Esophagus (tissue), 2 donors: ENCODE data around the gene LENG9. TPM values are rescaled to one million over a fixed set of nuclear protein-coding genes. Genes with fewer than 3 reads are reported as not detected.
"Not testable (repeated sequence)": the region's sequence is repeated elsewhere in the genome, so short reads cannot be mapped to it uniquely, and the experiment has no call there.

ENCODE experiments used
- H3K27ac ChIP-seq, 2 donors: one replicate each; pipeline ENCODE4 v1.5.1; 2013; ENCODE audit warnings: low read depth in 2 of 2, mild to moderate bottlenecking in 2 of 2, inconsistent platforms in 1 of 2, low read length in 1 of 2, moderate library complexity in 1 of 2
- H3K27me3 ChIP-seq, 2 donors: one replicate each; pipeline ENCODE4 v1.6.1; 2013; ENCODE audit warnings: low read length in 2 of 2, control low read depth in 1 of 2, mild to moderate bottlenecking in 1 of 2; ENCODE audit not compliant: insufficient read depth in 2 of 2, control insufficient read depth in 1 of 2
- H3K36me3 ChIP-seq, 2 donors: one replicate each; pipeline ENCODE4 v1.6.1; 2013; ENCODE audit warnings: low read length in 1 of 2; ENCODE audit not compliant: control insufficient read depth in 2 of 2, insufficient read depth in 2 of 2
- H3K4me1 ChIP-seq, 2 donors: one replicate each; pipeline ENCODE4 v1.6.1; 2013; ENCODE audit warnings: low read length in 1 of 2; ENCODE audit not compliant: control insufficient read depth in 2 of 2, insufficient read depth in 2 of 2
- H3K4me3 ChIP-seq, 2 donors: one replicate each; pipeline ENCODE4 v1.5.1; 2013; ENCODE audit warnings: low read length in 2 of 2, mild to moderate bottlenecking in 2 of 2, low read depth in 1 of 2, moderate library complexity in 1 of 2
- H3K9me3 ChIP-seq, 2 donors: one replicate each; pipeline ENCODE4 v1.6.1; 2013; ENCODE audit warnings: mild to moderate bottlenecking in 2 of 2, low read depth in 1 of 2, low read length in 1 of 2, moderate library complexity in 1 of 2; ENCODE audit not compliant: control insufficient read depth in 2 of 2, insufficient read depth in 1 of 2
- WGBS, 2 donors: extraction: QIAGEN DNeasy Blood & Tissue Kit; methylation state at CpG; one replicate each; pipeline ENCODE4 v1.1.7; 2013; 5-methylcytosine and 5-hydroxymethylcytosine counted together
- polyA plus RNA-seq, 2 donors: library from polyadenylated mRNA; stranded (reverse); fragments of 200-250 nt; gene quantifications; one replicate each; pipeline ENCODE4 v1.2.3, GENCODE V29; 2013
- donor health status: healthy with polysubstance abuse.
- donor health status: Bipolar disorder and iron deficiency.

Gene LENG9
- polyA plus RNA-seq, 2 donors: 4.4 to 5.8 TPM

DNA sequence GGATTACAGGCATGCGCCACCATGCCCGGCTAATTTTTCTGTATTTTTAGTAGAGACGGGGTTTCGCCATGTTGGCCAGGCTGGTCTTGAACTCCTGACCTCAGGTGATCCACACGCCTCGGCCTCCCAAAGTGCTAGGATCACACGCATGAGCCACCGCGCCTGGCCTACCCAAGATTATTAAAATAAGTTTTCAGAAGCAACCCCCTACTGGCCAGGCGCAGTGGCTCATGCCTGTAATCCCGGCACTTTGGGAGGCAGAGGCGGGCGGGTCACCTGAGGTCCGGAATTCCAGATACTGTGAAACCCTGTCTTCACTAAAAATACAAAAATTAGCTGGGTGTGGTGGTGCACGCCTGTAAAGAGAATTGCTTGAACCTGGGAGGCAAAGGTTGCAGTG is 17.2 kb downstream of the LENG9 start:
- not testable (repeated sequence) for H3K4me3 ChIP-seq, H3K27me3 ChIP-seq, H3K27ac ChIP-seq, H3K9me3 ChIP-seq, H3K4me1 ChIP-seq, H3K36me3 ChIP-seq
- WGBS, 2 donors: 85 to 91% methylated on average over 15 of the region's 15 CpGs

DNA sequence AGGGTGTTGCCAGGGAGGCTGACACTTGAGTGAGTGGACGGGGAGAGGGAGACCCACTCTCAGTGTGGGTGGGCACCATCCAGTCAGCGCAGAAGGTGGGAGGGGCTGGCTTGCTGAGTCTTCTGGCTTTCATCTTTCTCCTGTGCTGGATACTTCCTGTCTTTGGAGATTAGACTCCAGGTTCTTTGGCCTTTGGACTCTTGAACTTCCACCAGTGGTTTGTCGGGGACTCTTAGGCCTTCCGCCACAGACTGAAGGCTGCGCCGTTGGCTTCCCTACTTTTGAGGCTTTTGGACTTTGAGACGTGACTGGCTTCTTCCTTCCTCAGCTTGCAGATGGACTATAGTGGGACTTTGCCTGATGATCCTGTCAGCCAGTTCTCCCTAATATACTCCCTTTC is 18.8 kb downstream of the LENG9 start:
- Histone ChIP-seq H3K36me3 (peaks cover 0 to 4% of the 10 kb centered on the region in 2 donors), H3K27ac (no peak overlapping the region), H3K4me1 (peaks cover 0 to 2% of the 10 kb centered on the region in 2 donors), H3K4me3 (no peak overlapping the region), H3K9me3 (no peaks in the 10 kb centered on the region), H3K27me3 (no peaks in the 10 kb centered on the region)
- 76 to 91% methylated on average over 5 to 7 of the region's 7 CpGs for WGBS, 2 donors

DNA sequence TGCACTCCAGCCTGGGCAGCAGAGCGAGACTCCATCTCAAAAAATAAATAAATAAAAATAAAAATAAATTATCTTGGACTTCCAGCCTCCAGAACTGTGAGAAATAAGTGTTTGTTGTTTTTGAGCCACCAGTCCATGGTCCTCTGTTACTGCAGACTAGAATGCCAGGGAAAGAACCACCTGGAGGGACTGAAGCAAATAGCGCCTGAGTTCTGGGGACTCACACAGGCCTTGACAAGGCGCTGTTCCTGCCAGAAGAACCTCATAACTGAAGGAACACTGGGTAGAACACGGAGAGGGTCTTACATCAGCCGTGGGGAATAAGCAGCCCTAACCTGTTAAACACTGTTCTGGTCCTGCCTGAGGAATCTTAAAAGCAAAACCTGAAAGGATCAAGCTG is 22.9 kb downstream of the LENG9 start:
- WGBS, 2 donors: 86 to 90% methylated on average over 5 of the region's 5 CpGs
- Histone ChIP-seq H3K27me3 (no peaks in the 10 kb centered on the region), H3K4me1 (peaks cover 0 to 4% of the 10 kb centered on the region in 2 donors), H3K4me3 (no peak overlapping the region), H3K36me3 (peaks cover 4 to 5% of the 10 kb centered on the region in 2 donors), H3K27ac (no peak overlapping the region), H3K9me3 (no peaks in the 10 kb centered on the region)

DNA sequence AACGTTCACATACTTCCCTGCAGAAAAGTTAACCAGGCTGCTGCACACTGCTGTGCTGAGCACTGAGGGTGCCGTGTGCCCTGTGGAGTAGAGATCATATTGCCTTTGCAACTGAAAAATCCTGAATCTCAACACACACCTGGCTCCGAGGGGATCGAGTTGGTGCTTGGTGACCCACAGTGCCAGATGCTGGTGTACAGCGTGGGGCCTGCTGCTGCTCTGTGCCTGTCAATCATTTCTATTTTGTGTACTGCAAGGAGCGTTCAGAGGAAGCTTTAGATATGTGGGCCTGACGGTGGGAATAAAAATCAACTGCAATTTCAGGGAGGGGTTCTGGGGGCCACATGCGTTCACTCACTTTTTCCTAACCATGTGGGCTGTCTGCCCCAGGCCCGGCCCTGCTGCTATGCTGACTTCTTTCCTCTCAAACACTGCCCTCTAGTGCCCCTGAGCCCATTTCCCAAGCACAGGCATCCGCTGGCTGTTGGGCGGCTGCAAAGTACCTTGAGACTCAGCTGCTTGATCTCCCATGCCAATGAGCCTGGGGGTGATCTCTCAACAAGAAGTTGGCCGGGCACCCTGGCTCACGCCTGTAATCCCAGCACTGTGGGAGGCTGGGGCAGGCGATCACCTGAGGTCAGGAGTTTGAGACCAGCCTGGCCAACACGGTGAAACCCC is 24.3 kb downstream of the LENG9 start:
- Histone ChIP-seq H3K27me3 (no peaks in the 10 kb centered on the region), H3K9me3 (no peaks in the 10 kb centered on the region), H3K27ac (no peak overlapping the region), H3K36me3 (peaks cover 1 to 4% of the 10 kb centered on the region in 2 donors), H3K4me1 (peaks cover 0 to 7% of the 10 kb centered on the region in 2 donors), H3K4me3 (no peak overlapping the region)
- 49 to 57% methylated on average over 15 of the region's 15 CpGs for WGBS, 2 donors

- Histone ChIP-seq H3K27me3 (no peaks in the 10 kb centered on the region), H3K36me3 (peaks cover 1 to 4% of the 10 kb centered on the region in 2 donors), H3K9me3 (no peaks in the 10 kb centered on the region), H3K4me3 (no peak overlapping the region), H3K4me1 (peaks cover 0 to 7% of the 10 kb centered on the region in 2 donors), H3K27ac (no peak overlapping the region)
- 83 to 85% methylated on average over 10 of the region's 10 CpGs for WGBS, 2 donors
These were observed 26.8 kb downstream of the LENG9 start for GRCh38 chr19:54436628-54437252.

DNA sequence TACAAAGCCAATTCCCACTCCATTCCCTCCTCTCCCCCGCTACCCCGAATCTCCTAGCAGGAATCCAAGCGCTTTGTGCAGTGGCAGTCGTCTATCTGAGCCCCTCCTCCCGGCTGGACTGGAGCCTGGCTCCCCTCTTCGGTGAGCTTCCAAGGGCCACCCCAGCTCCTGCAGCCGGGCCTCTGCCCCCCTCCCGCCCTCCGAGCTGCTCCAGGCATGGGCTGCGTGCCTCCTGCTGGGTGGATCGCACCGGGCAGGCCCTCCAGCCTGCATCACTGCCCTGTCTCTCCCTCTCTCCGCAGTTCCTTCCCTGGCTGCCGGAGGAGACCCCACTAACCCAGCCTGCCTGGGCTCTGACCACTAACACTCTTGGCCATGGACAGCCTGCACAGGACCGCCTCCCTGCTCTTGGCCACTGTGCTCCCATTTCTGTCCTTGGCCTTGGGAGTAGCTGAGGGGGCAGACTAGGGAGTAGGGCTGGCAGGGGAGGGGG is 27.5 kb downstream of the LENG9 start:
- H3K9me3 ChIP-seq: no peaks in the 10 kb centered on the region
- H3K4me3 ChIP-seq: no peak overlapping the region
- H3K27me3 ChIP-seq: no peaks in the 10 kb centered on the region
- WGBS, 2 donors: 49 to 57% methylated on average over 13 to 15 of the region's 15 CpGs
- H3K36me3 ChIP-seq: peaks cover 1 to 4% of the 10 kb centered on the region in 2 donors
- peaks cover 3 to 7% of the 10 kb centered on the region in 2 donors for H3K4me1 ChIP-seq
- H3K27ac ChIP-seq: no peak overlapping the region

- H3K9me3 ChIP-seq: no peaks in the 10 kb centered on the region
- WGBS, 2 donors: 38 to 51% methylated on average over 12 to 16 of the region's 16 CpGs
- H3K27me3 ChIP-seq: no peaks in the 10 kb centered on the region
- peaks cover 8 to 12% of the 10 kb centered on the region in 2 donors for H3K4me1 ChIP-seq
- no peak overlapping the region for H3K27ac ChIP-seq
- H3K36me3 ChIP-seq: peaks cover 1 to 4% of the 10 kb centered on the region in 2 donors
- H3K4me3 ChIP-seq: no peak overlapping the region
These were observed 28.0 kb downstream of the LENG9 start for GRCh38 chr19:54435551-54436016.

DNA sequence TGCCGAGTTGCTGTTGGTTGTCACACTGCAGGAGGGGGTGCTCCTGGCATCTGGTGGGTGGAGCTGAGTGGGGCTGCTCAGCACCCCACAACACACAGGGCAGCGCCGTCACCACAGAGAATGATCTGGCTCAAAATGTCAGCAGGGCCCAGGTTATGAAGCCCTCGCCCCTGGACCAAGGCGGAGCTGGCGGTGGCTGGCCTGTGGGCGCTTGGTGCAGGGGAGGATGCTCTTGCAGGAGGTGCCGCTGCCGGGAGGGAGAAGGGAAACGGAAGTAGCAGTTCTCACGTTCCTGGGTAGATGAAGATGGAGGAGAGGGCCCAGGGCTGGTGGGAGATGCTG is 28.7 kb downstream of the LENG9 start:
- WGBS, 2 donors: 37 to 44% methylated on average over 11 of the region's 11 CpGs
- H3K36me3 ChIP-seq: peaks cover 1 to 4% of the 10 kb centered on the region in 2 donors
- H3K27me3 ChIP-seq: no peaks in the 10 kb centered on the region
- H3K4me3 ChIP-seq: no peak overlapping the region
- H3K4me1 ChIP-seq: peaks cover 9 to 12% of the 10 kb centered on the region in 2 donors
- no peak overlapping the region for H3K27ac ChIP-seq
- H3K9me3 ChIP-seq: no peaks in the 10 kb centered on the region

GRCh38 chr19:54434112-54434872 is 29.3 kb downstream of the LENG9 start:
- Histone ChIP-seq H3K27me3 (no peaks in the 10 kb centered on the region), H3K4me3 (no peak overlapping the region), H3K36me3 (peaks cover 1 to 4% of the 10 kb centered on the region in 2 donors), H3K27ac (no peak overlapping the region), H3K9me3 (no peaks in the 10 kb centered on the region), H3K4me1 (peaks cover 9 to 12% of the 10 kb centered on the region in 2 donors)
- whole genome bisulfite sequencing, 2 donors: 45 to 47% methylated on average over 23 of the region's 23 CpGs
